Measurements from ENCODE around the gene EPHB1.

Gene EPHB1

GRCh38 chr3:134916276-134916961 is 121.4 kb downstream of the EPHB1 start:
- no peak for DNase-seq

- no peak for DNase-seq
Observed at GRCh38 chr3:134917631-134918030, 122.6 kb downstream of the EPHB1 start.

GRCh38 chr3:134918441-134918840 is 123.4 kb downstream of the EPHB1 start:
- DNase-seq: no peak

- no peak for DNase-seq
Observed at GRCh38 chr3:134922101-134922500, 127.0 kb downstream of the EPHB1 start.

- DNase-seq: no peak
Observed at GRCh38 chr3:134922866-134923265, 127.8 kb downstream of the EPHB1 start.

DNA sequence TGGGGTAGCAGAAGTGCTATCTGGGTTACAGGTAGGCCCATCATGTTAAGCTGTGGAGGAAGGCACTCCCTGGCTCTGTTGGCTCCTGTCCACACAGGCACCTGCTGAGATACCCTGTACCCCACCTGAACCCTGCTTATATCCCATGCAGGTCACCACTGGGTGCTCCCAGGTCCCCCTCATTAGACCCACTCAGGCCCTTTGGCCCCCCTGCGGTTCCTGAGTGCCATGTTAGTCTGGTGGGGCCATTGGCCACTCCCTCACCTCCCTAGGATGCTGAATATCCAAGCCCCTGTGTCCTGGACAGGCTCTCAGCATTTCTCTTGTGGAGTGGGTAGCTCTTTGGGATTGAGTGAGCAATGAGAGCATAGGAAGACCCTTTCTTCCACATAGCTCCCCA is 128.2 kb downstream of the EPHB1 start:
- no peak for DNase-seq

GRCh38 chr3:134927599-134927998 is 132.5 kb downstream of the EPHB1 start:
- no peak for DNase-seq

- no peak for DNase-seq
Observed at GRCh38 chr3:134928392-134928791, 133.3 kb downstream of the EPHB1 start.

DNA sequence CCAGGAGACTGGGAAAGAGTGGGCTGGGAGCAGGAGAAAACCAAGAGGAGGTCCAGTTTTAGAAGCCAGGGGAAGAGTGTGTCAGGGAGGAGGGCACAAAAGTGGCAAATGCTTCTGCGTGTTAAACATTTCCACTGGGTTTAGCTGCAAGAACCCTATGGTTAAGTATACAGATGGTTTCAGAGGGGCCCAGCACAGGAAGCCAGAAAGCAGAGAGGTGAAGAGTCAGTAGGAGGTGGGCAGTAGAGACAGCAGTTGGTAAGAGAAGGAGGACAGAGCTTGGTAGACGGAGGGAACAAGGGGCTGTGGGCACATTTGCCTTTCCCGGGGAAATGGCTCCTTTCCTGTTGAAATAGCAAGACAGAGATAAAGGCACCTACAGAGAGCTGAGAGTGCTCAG is 133.8 kb downstream of the EPHB1 start:
- no peak for DNase-seq

GRCh38 chr3:134929976-134930375 is 134.9 kb downstream of the EPHB1 start:
- no peak for DNase-seq

GRCh38 chr3:134931045-134931785 is 136.2 kb downstream of the EPHB1 start:
- no peak for DNase-seq

DNA sequence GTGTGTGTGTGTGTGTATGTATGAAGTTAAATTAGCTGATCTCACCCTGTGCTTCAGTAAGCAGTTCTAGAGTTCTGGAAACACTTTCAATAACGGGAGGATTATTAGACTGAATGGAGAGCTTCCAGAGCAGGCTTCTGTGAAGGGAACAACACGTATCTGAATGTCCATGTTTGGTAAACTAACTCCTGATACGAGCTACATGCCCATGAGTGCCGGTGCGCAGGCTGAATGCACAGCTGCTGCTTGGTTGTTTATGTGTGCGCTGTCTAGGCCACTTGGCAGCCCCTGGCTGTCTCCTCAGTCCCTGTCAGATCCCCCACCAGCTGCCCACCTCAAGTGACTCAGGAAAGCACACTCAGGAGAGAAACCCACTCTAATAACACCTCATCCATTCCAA is 137.0 kb downstream of the EPHB1 start:
- DNase-seq: no peak

DNA sequence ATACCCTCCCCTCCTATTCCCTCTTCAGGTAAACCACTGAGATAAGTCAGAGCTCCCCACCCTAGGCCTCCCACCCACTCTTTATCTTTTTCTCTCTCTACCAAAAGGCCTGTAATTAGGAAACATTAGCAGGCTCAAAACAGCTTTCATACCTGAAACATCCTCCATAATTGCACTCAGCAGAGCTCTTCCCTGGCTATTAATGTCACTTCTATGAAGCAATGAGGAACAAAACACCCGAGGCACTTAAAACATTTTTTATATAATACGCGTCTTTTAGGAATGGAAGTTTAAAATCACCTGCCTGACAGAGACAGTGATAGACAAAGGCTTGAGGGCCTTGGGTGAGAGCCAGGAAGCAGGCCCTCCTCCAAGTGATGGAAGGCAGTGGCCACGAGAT is 138.9 kb downstream of the EPHB1 start:
- DNase-seq: no peak

- no peak for DNase-seq
Observed at GRCh38 chr3:134934933-134935332, 139.9 kb downstream of the EPHB1 start.

- no peak for DNase-seq
Observed at GRCh38 chr3:134937256-134938028, 142.4 kb downstream of the EPHB1 start.

- DNase-seq: no peak
Observed at GRCh38 chr3:134938029-134938525, 143.0 kb downstream of the EPHB1 start.

DNA sequence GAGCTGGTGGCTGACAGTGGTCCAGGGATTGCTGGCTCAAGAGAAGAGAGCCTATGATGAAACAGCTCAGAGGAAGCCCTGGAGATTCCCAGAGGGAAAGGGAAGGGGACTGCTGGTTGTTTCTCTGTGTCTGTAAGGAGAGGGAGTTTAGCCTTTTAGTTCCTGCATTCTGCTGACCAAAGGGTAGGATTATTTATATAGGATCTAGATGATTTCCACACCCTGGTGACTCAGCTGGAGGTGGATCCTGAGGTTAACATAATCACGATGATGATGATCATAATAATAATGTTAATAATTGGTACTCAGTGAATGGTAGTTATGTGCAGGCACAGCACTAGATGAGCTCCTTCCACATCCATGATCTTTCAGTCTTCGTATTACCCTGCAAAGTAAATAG is 144.9 kb downstream of the EPHB1 start:
- DNase-seq: no peak

GRCh38 chr3:134941820-134942219 is 146.8 kb downstream of the EPHB1 start:
- no peak for DNase-seq

GRCh38 chr3:134944429-134944828 is 149.4 kb downstream of the EPHB1 start:
- DNase-seq: no peak

DNA sequence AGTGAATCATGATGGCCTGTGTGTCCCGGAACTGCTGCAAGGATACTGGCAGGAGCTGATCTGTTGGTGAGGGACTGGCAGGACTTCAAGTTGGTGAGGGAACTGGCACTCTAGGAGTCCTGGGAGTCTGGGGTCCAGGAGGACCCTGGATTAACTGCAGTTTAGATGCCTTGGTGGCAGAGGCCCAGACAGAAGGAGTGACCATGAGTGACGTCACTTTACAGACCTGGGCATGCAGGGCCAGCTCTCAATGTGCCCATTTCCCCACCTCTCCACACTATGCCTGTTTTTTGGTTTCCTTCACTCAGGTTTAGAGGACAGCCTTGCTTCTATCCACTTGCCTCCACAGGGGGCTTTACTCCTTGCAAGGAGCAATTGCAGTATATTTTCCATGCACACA is 154.1 kb downstream of the EPHB1 start:
- DNase-seq: no peak

- no peak for DNase-seq
Observed at GRCh38 chr3:134952371-134952770, 157.3 kb downstream of the EPHB1 start.

DNA sequence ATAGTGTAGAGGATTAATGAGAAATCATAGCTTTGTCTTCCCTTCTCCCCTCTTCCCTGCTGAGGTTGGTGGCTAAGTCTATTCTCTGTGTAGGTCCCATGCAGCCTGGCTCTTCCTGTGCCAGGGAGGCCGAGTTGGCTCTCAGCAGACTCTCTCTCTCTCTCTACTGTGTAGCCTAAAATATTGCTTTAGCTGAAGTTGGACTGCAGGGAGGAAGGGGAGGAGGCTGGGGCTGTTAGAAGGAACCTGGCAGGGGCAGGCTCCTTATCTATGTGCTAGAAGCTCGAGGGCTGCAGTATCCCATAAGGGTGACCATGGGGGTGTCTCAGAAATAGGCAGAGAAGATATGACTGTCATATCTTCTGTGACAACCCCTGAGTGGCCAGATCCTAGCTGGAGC is 160.8 kb downstream of the EPHB1 start:
- DNase-seq: no peak

GRCh38 chr3:134956395-134956794 is 161.3 kb downstream of the EPHB1 start:
- no peak for DNase-seq

GRCh38 chr3:134956844-134957243 is 161.8 kb downstream of the EPHB1 start:
- no peak for DNase-seq
